ENCODE data around the gene CNTNAP2.

CNTNAP2 gene

DNA sequence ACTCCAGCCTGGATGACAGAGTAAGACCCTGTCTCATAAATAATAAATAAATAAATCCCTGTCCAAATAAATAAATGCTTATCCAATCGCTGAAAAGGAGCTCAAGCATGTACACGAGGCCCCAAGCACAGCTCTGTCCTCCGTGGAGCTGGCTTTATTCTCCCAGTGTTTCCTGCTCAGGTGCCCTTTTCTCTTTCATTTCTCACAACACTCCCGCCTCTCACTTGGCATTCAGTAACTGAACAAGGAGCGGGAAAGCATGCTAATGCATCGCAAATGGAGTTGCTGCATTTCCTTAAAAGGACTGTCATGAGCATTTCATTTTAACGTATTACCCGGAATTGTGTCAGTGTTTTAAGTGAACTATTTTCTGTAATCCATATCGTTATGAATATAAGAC is 2263.1 kb downstream of the CNTNAP2 start:
- no peak overlapping the region for H3K27ac ChIP-seq (ENCODE audit: low read length)

DNA sequence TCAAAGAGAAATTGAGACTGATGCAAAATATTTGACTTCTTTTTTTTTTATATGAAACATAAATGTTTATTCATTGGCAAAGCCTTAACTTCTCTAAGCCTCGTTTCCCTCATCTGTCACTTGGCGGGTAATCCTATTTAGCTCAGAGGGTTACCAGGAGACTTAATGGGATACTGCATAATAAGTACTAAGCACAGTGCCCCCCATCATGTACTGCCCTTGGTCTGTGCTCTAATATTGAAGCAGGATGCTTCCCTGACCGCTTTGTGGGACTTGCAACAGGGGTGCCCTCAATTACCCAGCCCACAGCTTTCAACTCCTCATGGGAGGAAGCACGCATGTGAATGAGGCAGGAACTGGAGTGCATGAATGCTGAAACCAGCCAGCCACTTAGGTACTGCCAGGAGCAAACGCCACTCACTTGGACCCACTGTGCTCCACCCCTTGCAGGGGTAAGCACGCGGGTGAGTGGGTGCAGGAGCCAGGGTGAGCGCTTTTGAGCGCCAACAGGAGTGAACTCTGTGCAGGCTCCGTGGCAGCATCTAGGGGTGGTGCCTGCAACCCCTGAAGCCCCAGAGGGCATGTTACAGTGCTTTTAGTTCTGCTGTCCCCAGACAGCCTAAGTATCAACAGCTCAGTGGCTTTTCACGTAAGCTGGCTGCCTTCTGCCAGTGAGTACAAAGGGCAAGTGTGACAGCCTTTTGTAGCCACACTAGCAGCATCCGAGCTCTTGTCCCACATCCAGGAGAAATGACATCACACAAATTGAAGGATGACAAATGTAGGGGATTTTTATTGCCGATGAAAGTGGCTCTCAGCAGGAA is 2264.2 kb downstream of the CNTNAP2 start:
- no peak overlapping the region for H3K4me3 ChIP-seq (ENCODE audit: low read length)
- H3K36me3 ChIP-seq (ENCODE audit: insufficient read depth, low read depth, low read length), result peaks cover 25% of the 10 kb centered on the region
- no peak overlapping the region for H3K27ac ChIP-seq (ENCODE audit: low read length)
- no peaks in the 10 kb centered on the region for H3K9me3 ChIP-seq (ENCODE audit: insufficient read depth, low read depth, low read length)
- no peak overlapping the region for H3K9ac ChIP-seq (ENCODE audit: low read depth, low read length)
- H3K27me3 ChIP-seq (ENCODE audit: insufficient read depth, low read length), result no peaks in the 10 kb centered on the region
- peaks cover 16% of the 10 kb centered on the region; the same call in 1 of the 2 replicates for H3K4me1 ChIP-seq (ENCODE audit: insufficient read depth, low read length)

More for the DNA sequence above, 2263.1 kb downstream of the CNTNAP2 start:
- peaks cover 9% of the 10 kb centered on the region; the same call in 1 of the 2 replicates for H3K4me1 ChIP-seq (ENCODE audit: insufficient read depth, low read length)
- peaks cover 15% of the 10 kb centered on the region for H3K36me3 ChIP-seq (ENCODE audit: insufficient read depth, low read depth, low read length)
- no peaks in the 10 kb centered on the region for H3K9me3 ChIP-seq (ENCODE audit: insufficient read depth, low read depth, low read length)
- no peak overlapping the region for H3K4me3 ChIP-seq (ENCODE audit: low read length)
- no peaks in the 10 kb centered on the region for H3K27me3 ChIP-seq (ENCODE audit: insufficient read depth, low read length)
- peak overlapping the region; percentile 17; the same call in 1 of the 2 replicates for H3K9ac ChIP-seq (ENCODE audit: low read depth, low read length)

DNA sequence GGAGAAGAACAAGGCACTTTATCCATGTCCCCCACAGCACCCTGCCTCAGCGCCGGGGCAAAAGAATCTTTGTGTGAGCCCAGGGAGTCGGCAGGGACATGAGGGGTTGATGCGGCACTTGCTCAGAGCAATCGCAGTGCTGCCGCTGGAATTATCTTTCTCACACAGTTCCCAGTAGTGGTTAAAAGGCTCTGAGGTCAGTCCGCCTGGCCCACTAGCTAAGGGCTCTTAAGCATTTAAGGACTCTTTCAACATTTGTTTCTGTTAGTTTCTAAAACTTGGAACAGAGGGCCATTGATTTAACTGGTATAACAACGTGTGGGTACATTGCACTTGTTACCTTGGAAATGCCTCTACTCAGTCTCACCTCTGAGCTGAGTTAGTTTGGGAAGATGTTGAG is 2266.0 kb downstream of the CNTNAP2 start:
- H3K9me3 ChIP-seq (ENCODE audit: insufficient read depth, low read depth, low read length), result no peaks in the 10 kb centered on the region
- H3K36me3 ChIP-seq (ENCODE audit: insufficient read depth, low read depth, low read length), result peaks cover 27% of the 10 kb centered on the region
- H3K9ac ChIP-seq (ENCODE audit: low read depth, low read length), result no peak overlapping the region
- H3K4me3 ChIP-seq (ENCODE audit: low read length), result no peak overlapping the region
- no peaks in the 10 kb centered on the region for H3K27me3 ChIP-seq (ENCODE audit: insufficient read depth, low read length)
- H3K4me1 ChIP-seq (ENCODE audit: insufficient read depth, low read length), result peaks cover 27% of the 10 kb centered on the region; the same call in 1 of the 2 replicates
- no peak overlapping the region for H3K27ac ChIP-seq (ENCODE audit: low read length)

DNA sequence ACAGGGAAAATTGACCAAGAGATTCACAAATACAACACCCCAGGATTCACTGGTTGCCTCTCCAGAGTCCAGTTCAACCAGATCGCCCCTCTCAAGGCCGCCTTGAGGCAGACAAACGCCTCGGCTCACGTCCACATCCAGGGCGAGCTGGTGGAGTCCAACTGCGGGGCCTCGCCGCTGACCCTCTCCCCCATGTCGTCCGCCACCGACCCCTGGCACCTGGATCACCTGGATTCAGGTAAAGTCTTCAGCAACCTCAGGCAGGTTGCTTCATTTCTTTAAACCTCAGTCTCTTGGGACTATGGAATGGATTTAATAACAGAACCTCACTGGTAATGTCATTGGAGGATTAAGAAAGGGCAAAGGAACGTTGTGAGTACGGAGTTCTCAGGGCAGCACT is 2267.1 kb downstream of the CNTNAP2 start:
- Histone ChIP-seq H3K27ac (ENCODE audit: low read length) (no peak overlapping the region), H3K4me1 (ENCODE audit: insufficient read depth, low read length) (peaks cover 27% of the 10 kb centered on the region; the same call in 1 of the 2 replicates), H3K27me3 (ENCODE audit: insufficient read depth, low read length) (no peaks in the 10 kb centered on the region), H3K9me3 (ENCODE audit: insufficient read depth, low read depth, low read length) (no peaks in the 10 kb centered on the region), H3K9ac (ENCODE audit: low read depth, low read length) (no peak overlapping the region), H3K36me3 (ENCODE audit: insufficient read depth, low read depth, low read length) (peaks cover 27% of the 10 kb centered on the region), H3K4me3 (ENCODE audit: low read length) (no peak overlapping the region)

DNA sequence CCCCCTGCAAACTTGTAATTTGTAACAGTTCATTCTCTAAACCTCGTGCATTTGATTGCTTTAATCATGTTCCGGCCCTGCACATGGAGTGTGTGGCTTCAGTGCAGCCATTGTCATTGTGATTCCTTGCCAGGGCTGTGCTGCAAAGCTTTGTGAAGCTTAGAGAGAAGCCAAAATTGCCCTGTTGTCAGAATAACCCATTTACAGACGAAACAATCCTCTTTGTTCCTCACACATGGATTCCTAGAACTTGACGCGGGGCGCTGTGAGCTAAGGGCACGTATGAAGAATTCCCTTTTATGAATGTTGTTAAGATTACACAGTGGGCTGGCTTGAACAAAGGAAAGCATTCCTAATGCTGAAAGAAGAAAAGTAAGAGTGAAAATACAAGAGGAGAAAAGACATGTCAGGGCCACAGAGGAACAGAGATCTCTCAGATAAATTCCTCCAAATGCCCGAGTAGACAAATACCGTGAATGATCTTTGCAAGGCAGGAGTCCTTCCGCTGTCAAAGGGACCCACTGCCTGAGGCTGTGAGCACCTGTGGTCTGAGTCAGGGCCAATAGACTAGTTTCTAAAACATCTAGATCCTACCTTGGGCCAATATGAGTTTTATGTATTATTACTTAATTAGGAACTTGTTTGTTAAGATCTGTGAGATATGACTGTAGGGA is 2268.5 kb downstream of the CNTNAP2 start:
- Histone ChIP-seq H3K36me3 (ENCODE audit: insufficient read depth, low read depth, low read length) (peaks cover 38% of the 10 kb centered on the region), H3K27me3 (ENCODE audit: insufficient read depth, low read length) (no peaks in the 10 kb centered on the region), H3K9me3 (ENCODE audit: insufficient read depth, low read depth, low read length) (peaks cover 6% of the 10 kb centered on the region; the same call in 1 of the 2 replicates), H3K27ac (ENCODE audit: low read length) (no peak overlapping the region), H3K4me3 (ENCODE audit: low read length) (no peak overlapping the region), H3K9ac (ENCODE audit: low read depth, low read length) (peak overlapping the region; percentile 1; the same call in 1 of the 2 replicates), H3K4me1 (ENCODE audit: insufficient read depth, low read length) (peaks cover 19% of the 10 kb centered on the region; the same call in 1 of the 2 replicates)

DNA sequence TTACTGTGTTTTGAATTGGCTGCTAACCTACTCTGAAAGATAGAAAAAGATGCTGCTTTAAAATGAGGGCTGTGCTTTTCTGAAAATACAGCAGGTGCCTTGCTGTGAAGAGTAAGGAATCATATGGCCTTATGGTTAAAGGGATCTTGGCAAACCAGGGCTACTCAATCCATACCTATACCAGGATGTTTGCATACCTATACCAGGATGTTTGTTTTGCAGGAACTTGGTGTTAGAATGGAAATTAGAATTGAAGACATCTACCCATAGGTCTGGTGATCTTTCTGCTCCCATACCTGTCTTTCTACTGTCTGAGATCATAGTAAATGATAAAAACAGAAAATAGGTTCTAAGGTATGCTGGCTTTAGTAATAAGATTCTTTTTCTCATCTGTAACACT is 2273.8 kb downstream of the CNTNAP2 start:
- Histone ChIP-seq H3K4me1 (ENCODE audit: insufficient read depth, low read length) (peaks cover 32% of the 10 kb centered on the region; the same call in 1 of the 2 replicates), H3K36me3 (ENCODE audit: insufficient read depth, low read depth, low read length) (peaks cover 28% of the 10 kb centered on the region), H3K9ac (ENCODE audit: low read depth, low read length) (no peak overlapping the region), H3K4me3 (ENCODE audit: low read length) (no peak overlapping the region), H3K27ac (ENCODE audit: low read length) (no peak overlapping the region), H3K9me3 (ENCODE audit: insufficient read depth, low read depth, low read length) (peaks cover 6% of the 10 kb centered on the region; the same call in 1 of the 2 replicates), H3K27me3 (ENCODE audit: insufficient read depth, low read length) (no peaks in the 10 kb centered on the region)

DNA sequence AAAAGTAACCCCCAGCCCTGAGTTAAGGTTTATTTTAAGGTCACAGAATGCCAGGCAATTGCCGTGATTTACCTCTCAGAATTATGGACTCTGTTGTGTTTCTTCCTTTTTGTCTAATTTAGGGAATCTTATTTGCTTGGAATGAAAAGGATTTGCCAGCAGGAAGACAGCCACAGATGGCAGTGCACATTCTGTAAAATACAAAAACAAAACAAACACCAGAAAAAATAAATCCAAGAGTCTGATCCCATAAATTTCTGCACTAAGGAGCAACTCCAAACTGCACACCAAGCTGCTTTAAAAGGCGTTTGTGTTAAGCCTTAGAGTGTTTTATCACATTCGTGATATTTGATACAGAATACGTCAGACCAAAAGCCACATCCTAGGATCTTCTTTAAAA is 2275.0 kb downstream of the CNTNAP2 start:
- no peaks in the 10 kb centered on the region for H3K27me3 ChIP-seq (ENCODE audit: insufficient read depth, low read length)
- H3K9me3 ChIP-seq (ENCODE audit: insufficient read depth, low read depth, low read length), result peaks cover 6% of the 10 kb centered on the region; the same call in 1 of the 2 replicates
- H3K4me1 ChIP-seq (ENCODE audit: insufficient read depth, low read length), result peaks cover 40% of the 10 kb centered on the region; the same call in 1 of the 2 replicates
- H3K36me3 ChIP-seq (ENCODE audit: insufficient read depth, low read depth, low read length), result peaks cover 22% of the 10 kb centered on the region
- H3K4me3 ChIP-seq (ENCODE audit: low read length), result no peak overlapping the region
- H3K9ac ChIP-seq (ENCODE audit: low read depth, low read length), result no peak overlapping the region
- H3K27ac ChIP-seq (ENCODE audit: low read length), result no peak overlapping the region

DNA sequence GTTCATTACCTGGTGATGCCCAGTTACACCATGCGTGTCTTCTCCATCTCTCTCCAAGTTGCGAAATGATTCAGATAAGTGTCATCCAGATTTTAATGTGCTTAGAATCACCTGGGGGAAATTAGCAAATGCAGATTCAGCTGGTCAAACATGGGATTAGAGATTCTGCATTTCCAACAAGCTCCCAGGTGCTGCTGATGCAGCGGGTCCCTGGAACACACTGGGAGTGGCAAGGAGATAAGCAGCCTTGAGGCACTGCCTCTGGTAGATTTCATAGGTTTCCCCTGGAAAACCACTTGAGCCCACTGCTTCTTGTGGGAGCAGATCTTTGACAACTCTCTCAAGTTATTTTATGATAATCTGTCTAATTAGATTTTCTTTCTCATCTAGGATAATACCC is 2278.0 kb downstream of the CNTNAP2 start:
- peaks cover 15% of the 10 kb centered on the region for H3K36me3 ChIP-seq (ENCODE audit: insufficient read depth, low read depth, low read length)
- peaks cover 2% of the 10 kb centered on the region; the same call in 1 of the 2 replicates for H3K9me3 ChIP-seq (ENCODE audit: insufficient read depth, low read depth, low read length)
- H3K4me1 ChIP-seq (ENCODE audit: insufficient read depth, low read length), result peaks cover 50% of the 10 kb centered on the region; the same call in 1 of the 2 replicates
- no peaks in the 10 kb centered on the region for H3K27me3 ChIP-seq (ENCODE audit: insufficient read depth, low read length)
- peak overlapping the region; percentile 37; the same call in 1 of the 2 replicates for H3K4me3 ChIP-seq (ENCODE audit: low read length)
- H3K27ac ChIP-seq (ENCODE audit: low read length), result no peak overlapping the region
- H3K9ac ChIP-seq (ENCODE audit: low read depth, low read length), result no peak overlapping the region; the same call in 1 of the 2 replicates

DNA sequence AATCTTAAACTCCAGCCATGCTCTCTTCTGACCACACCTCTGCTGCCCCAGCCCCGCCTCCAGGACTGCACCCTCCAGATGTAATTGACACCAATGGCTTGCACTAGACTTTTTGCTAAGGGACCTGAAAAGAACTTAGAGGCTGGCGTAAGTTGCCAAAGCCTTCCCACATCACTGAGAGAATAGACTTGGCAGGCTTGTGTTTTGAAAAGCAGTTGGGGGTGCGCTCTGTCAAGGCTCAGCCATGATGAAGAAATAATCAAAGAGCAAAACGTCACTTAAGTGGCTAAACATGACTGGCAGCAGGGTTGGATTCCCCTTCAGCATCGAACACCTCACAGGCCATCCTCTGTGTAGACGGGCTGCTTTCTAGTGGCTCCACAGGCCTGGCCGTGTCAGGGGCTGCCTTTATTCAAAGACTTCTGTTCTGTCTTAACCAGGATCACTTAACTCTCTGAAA is 2278.8 kb downstream of the CNTNAP2 start:
- peak overlapping the region; percentile 46; the same call in 1 of the 2 replicates for H3K9ac ChIP-seq (ENCODE audit: low read depth, low read length)
- peaks cover 50% of the 10 kb centered on the region; the same call in 1 of the 2 replicates for H3K4me1 ChIP-seq (ENCODE audit: insufficient read depth, low read length)
- no peaks in the 10 kb centered on the region for H3K9me3 ChIP-seq (ENCODE audit: insufficient read depth, low read depth, low read length)
- H3K27ac ChIP-seq (ENCODE audit: low read length), result peak overlapping the region; percentile 6
- H3K4me3 ChIP-seq (ENCODE audit: low read length), result no peak overlapping the region; the same call in 1 of the 2 replicates
- H3K27me3 ChIP-seq (ENCODE audit: insufficient read depth, low read length), result no peaks in the 10 kb centered on the region
- peaks cover 8% of the 10 kb centered on the region; the same call in 1 of the 2 replicates for H3K36me3 ChIP-seq (ENCODE audit: insufficient read depth, low read depth, low read length)

DNA sequence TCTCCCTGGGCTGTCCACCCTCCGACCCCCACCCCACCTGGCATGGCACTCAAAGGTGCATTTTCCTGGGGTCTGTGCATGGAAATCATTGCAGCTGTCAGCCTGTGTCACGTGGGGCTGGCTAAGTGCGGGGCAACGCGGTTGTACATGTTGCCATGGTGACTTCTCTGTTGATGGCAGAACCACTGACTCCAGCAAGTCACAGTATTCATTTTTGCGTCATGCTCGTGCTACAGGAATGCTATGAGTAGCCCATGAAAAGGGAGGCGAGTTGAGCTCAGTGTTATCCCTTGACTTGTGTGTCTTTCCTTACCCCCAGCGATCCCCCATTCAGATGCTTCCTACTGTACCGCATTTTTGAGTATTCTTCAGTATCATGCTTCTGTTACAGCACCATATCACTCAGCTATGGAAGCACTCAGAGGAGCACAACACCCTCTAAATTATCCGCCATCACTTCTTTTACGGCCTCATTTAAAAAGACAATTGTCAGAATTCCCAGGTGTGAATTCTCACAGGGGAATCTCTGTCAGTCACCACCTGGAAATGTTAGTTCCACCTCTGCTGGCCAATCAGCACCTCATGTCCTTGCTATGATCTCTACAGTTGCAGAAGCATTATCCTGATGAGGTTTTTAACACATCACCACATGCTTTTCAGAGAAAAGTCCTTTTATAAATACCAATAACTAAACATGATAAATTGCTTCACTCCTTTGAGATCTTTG is 2279.6 kb downstream of the CNTNAP2 start:
- Histone ChIP-seq H3K9ac (ENCODE audit: low read depth, low read length) (peak overlapping the region; percentile 46; the same call in 1 of the 2 replicates), H3K27me3 (ENCODE audit: insufficient read depth, low read length) (no peaks in the 10 kb centered on the region), H3K4me3 (ENCODE audit: low read length) (peak overlapping the region; percentile 1; the same call in 1 of the 2 replicates), H3K36me3 (ENCODE audit: insufficient read depth, low read depth, low read length) (peaks cover 6% of the 10 kb centered on the region; the same call in 1 of the 2 replicates), H3K4me1 (ENCODE audit: insufficient read depth, low read length) (peaks cover 46% of the 10 kb centered on the region; the same call in 1 of the 2 replicates), H3K27ac (ENCODE audit: low read length) (peak overlapping the region; percentile 6), H3K9me3 (ENCODE audit: insufficient read depth, low read depth, low read length) (no peaks in the 10 kb centered on the region)

DNA sequence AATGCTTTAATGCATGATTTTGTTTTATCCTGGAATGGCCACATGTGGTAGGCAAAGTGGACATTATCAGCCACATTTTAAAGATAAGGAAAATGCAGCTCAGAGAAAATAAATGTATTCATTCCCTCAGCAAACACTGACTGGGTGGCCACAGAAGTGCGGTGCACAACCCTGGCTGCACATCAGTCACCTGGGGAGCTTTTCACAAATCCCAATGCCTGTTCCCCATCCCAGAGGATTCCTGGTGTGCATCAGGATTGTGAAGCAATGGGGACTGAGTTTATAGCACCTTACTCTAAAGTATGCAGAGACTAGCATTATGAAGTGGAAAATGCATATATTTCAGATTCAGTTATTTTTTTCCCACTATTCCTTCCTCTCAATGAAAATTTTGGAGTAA is 2280.5 kb downstream of the CNTNAP2 start:
- H3K4me1 ChIP-seq (ENCODE audit: insufficient read depth, low read length), result peaks cover 46% of the 10 kb centered on the region; the same call in 1 of the 2 replicates
- no peaks in the 10 kb centered on the region for H3K27me3 ChIP-seq (ENCODE audit: insufficient read depth, low read length)
- H3K4me3 ChIP-seq (ENCODE audit: low read length), result peak overlapping the region; percentile 22; the same call in 1 of the 2 replicates
- peak overlapping the region; percentile 15; the same call in 1 of the 2 replicates for H3K9ac ChIP-seq (ENCODE audit: low read depth, low read length)
- H3K27ac ChIP-seq (ENCODE audit: low read length), result peak overlapping the region; percentile 28
- H3K36me3 ChIP-seq (ENCODE audit: insufficient read depth, low read depth, low read length), result no peaks in the 10 kb centered on the region
- no peaks in the 10 kb centered on the region for H3K9me3 ChIP-seq (ENCODE audit: insufficient read depth, low read depth, low read length)
